PFSK-1 (cell line): Measurements from ENCODE around the gene RNF14.

Experiments
- FOXP2 ChIP-seq: optimal IDR thresholded peaks from 2 replicates; pipeline ENCODE3; 2011; ENCODE audit warnings: borderline replicate concordance, control low read depth, inconsistent platforms; ENCODE audit not compliant: insufficient read depth; ENCODE audit errors: extremely low read length, extremely low read depth
- POLR2AphosphoS5 ChIP-seq: IDR thresholded peaks from 2 replicates; pipeline ENCODE4 v1.6.1; 2012; ENCODE audit warnings: low read depth, mild to moderate bottlenecking, control low read depth, low read length, moderate library complexity
- SIN3A ChIP-seq: IDR thresholded peaks from 2 replicates; pipeline ENCODE4 v1.6.1; 2012; ENCODE audit warnings: mild to moderate bottlenecking, low read length, moderate library complexity, borderline replicate concordance; ENCODE audit not compliant: insufficient read depth
- TAF1 ChIP-seq: IDR thresholded peaks from 2 replicates; pipeline ENCODE4 v1.6.1; 2012; ENCODE audit warnings: low read length, control low read depth, borderline replicate concordance; ENCODE audit not compliant: insufficient read depth
- TF ChIP-seq, protein P1 (sequence below), 2 experiments: IDR thresholded peaks; 2 replicates each; pipeline versions ENCODE4 v1.6.1 to v1.8.0; 2011 to 2012; ENCODE audit warnings: low read depth in 2 of 2, low read length in 2 of 2, control low read depth in 1 of 2, inconsistent platforms in 1 of 2, mild to moderate bottlenecking in 1 of 2, moderate library complexity in 1 of 2; ENCODE audit not compliant: insufficient read depth in 1 of 2

DNA sequence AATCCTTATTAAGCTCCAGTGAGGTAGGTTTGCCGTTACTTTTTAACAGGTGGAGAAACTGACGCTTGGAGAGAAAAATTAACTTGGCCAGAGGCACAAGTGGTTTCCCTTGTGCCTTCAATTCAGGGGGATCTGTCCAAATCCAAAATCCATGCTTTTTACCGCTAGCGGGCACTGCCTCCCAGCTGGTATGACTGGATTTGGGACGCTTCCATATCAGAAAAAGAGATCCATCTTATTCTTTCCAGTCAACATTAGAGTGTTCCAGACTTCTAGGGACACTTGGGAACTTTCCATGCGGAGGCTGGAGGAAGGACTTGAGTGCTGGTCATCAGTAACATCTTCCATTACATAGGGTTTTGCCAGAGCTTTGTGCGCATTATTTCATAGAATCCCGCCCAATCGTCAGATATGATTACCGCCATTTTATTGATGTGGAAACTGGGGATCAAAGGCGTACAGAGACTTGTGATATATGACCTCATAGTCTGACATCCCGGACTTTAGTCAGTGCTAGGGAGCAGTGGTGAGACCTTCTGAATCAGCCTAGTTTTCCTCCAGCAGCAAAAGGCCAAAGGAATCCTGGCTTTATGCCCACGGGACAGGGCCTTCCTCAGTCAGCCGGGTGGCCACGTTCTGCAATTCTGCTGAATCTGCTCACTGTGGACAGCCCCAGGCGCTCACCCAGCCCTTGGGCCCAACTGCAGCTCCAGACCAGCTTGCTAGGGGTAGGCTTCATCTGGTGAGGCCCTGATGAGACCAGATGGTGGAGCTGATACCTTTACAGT lies 45.0 kb downstream of the RNF14 start:
- TF ChIP-seq POLR2AphosphoS5 (no peak), TAF1 (no peak), SIN3A (no peak), FOXP2 (no peak)
- TF ChIP-seq, protein P1, sequence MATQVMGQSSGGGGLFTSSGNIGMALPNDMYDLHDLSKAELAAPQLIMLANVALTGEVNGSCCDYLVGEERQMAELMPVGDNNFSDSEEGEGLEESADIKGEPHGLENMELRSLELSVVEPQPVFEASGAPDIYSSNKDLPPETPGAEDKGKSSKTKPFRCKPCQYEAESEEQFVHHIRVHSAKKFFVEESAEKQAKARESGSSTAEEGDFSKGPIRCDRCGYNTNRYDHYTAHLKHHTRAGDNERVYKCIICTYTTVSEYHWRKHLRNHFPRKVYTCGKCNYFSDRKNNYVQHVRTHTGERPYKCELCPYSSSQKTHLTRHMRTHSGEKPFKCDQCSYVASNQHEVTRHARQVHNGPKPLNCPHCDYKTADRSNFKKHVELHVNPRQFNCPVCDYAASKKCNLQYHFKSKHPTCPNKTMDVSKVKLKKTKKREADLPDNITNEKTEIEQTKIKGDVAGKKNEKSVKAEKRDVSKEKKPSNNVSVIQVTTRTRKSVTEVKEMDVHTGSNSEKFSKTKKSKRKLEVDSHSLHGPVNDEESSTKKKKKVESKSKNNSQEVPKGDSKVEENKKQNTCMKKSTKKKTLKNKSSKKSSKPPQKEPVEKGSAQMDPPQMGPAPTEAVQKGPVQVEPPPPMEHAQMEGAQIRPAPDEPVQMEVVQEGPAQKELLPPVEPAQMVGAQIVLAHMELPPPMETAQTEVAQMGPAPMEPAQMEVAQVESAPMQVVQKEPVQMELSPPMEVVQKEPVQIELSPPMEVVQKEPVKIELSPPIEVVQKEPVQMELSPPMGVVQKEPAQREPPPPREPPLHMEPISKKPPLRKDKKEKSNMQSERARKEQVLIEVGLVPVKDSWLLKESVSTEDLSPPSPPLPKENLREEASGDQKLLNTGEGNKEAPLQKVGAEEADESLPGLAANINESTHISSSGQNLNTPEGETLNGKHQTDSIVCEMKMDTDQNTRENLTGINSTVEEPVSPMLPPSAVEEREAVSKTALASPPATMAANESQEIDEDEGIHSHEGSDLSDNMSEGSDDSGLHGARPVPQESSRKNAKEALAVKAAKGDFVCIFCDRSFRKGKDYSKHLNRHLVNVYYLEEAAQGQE (IDR thresholded peaks at IDR 0.05; ENCODE audit: insufficient read depth in 1 of 2, low read depth in 2 of 2, low read length in 2 of 2), result no peak
